HepG2 (cell line): Measurements from ENCODE around the gene CASZ1. TPM values are rescaled to one million over a fixed set of nuclear protein-coding genes. Genes with fewer than 3 reads are reported as not detected.

Source experiments
- AKAP8 ChIP-seq: sonication (generic); formaldehyde crosslinking; IDR thresholded peaks from 2 replicates; pipeline ENCODE4 v1.5.1; 2020; ENCODE audit warnings: mild to moderate bottlenecking, missing genetic modification reagents
- BCL6 ChIP-seq: IDR thresholded peaks from 2 replicates; pipeline ENCODE4 v1.6.1; 2016; ENCODE audit warnings: missing genetic modification reagents, missing compliant biosample characterization
- TEAD3 ChIP-seq: optimal IDR thresholded peaks from 2 replicates; pipeline ENCODE3; 2016; ENCODE audit warnings: borderline replicate concordance
- ZNF350 ChIP-seq: sonication (generic); formaldehyde crosslinking; IDR thresholded peaks from 2 replicates; pipeline ENCODE4 v1.4.0; 2020; ENCODE audit warnings: mild to moderate bottlenecking, low read depth, missing genetic modification reagents, borderline replicate concordance
- ZNF619 ChIP-seq: sonication (generic); formaldehyde crosslinking; IDR thresholded peaks from 2 replicates; pipeline ENCODE4 v1.4.0; 2020; ENCODE audit warnings: mild to moderate bottlenecking, missing genetic modification reagents
- ZNF83 ChIP-seq: sonication (generic); formaldehyde crosslinking; IDR thresholded peaks from 2 replicates; pipeline ENCODE4 v1.4.0; 2020; ENCODE audit warnings: missing genetic modification reagents, mild to moderate bottlenecking, borderline replicate concordance
- polyA plus RNA-seq, 8 experiments: library from polyadenylated mRNA; depleted of rRNA in 3 of 8; stranded (reverse) in 7 of 8; unstranded in 1 of 8; fragments of >200 nt; fragmentation: Illumina TruSeq in 4 of 8; extraction: Trizol in 4 of 8; gene quantifications; 2 replicates each; pipeline versions ENCODE4 v1.2.1 to v1.2.3, GENCODE V29; 2011 to 2016; ENCODE audit warnings: low read depth in 4 of 8, missing spikeins in 1 of 8, mixed read lengths in 1 of 8; ENCODE audit not compliant: insufficient read depth in 1 of 8
- total RNA-seq, 5 experiments: library from RNA; depleted of rRNA; stranded (reverse); fragments of >200 nt; fragmentation: Illumina TruSeq; extraction: Trizol; gene quantifications; 2 replicates each; pipeline ENCODE4 v1.2.3, GENCODE V29; 2016; ENCODE audit warnings: low read depth in 1 of 5
- TF ChIP-seq, protein P1 (sequence below): sonication (generic); formaldehyde crosslinking; IDR thresholded peaks from 2 replicates; pipeline ENCODE4 v1.5.0; 2020; ENCODE audit warnings: mild to moderate bottlenecking, low read depth, missing genetic modification reagents, borderline replicate concordance
- TF ChIP-seq, protein P2 (sequence below), 2 experiments: sonication (generic) in 1 of 2; formaldehyde crosslinking in 1 of 2; IDR thresholded peaks; 2 replicates each; pipeline versions ENCODE4 v1.5.1 to v1.6.1; 2011 to 2020; ENCODE audit warnings: borderline replicate concordance in 1 of 2, low read depth in 1 of 2, low read length in 1 of 2, mild to moderate bottlenecking in 1 of 2, missing genetic modification reagents in 1 of 2, moderate library complexity in 1 of 2
- TF ChIP-seq, protein P3 (sequence below): fragments of 450-650 bp; IDR thresholded peaks from 2 replicates; pipeline ENCODE4 v1.6.1; 2016
- TF ChIP-seq, protein P4 (sequence below): sonication (generic); formaldehyde crosslinking; IDR thresholded peaks from 2 replicates; pipeline ENCODE4 v1.4.0; 2020; ENCODE audit warnings: missing genetic modification reagents
- TF ChIP-seq, protein P5 (sequence below): sonication (generic); formaldehyde crosslinking; conservative IDR thresholded peaks from 2 replicates; pipeline ENCODE4 v1.4.0; 2020; ENCODE audit warnings: missing genetic modification reagents
- TF ChIP-seq, protein P6 (sequence below): sonication (generic); formaldehyde crosslinking; IDR thresholded peaks from 2 replicates; pipeline ENCODE4 v1.4.0; 2020; ENCODE audit warnings: missing genetic modification reagents

Gene CASZ1
- total and polyA plus RNA-seq, 2 of the 13 experiments (the other 11 are each of a cell fraction or from before 2014, with no cell fraction given): 1.9 to 3.7 TPM

DNA sequence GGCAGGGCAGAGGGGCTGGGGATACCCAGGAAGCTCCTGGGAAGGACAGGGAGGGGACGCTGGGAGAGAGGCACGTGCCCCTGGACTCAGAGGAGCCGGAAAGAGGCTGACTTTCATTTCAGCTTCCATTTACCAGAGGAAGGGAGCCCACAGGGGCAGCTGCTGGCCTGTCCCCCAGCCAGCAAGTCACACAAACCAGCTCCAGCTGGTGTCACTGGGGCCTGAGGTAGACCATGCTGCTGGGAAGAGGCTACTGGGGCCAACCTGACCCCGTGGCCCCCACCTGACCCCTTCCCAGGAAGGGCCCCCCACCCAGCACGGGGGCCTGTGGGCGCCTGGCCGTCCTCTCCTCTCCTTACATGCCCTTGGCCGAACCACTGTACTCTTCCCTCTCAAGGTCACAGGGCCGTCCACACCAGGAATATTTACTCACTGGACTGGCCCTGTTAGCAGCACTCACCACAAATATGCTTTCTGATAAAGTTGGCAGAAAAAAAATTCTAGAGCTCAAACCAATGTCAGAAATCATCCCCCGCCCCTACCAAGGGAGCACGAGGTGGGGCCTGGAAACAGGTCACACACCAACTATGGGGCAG, 110.5 kb downstream of the CASZ1 start (continued):
- TF ChIP-seq AKAP8 (CRISPR knock-in tag): no peak
- peak; percentile 99 for TF ChIP-seq BCL6
- TF ChIP-seq TEAD3: no peak
- TF ChIP-seq, protein P1, sequence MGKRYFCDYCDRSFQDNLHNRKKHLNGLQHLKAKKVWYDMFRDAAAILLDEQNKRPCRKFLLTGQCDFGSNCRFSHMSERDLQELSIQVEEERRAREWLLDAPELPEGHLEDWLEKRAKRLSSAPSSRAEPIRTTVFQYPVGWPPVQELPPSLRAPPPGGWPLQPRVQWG (CRISPR knock-in tag): no peak
- TF ChIP-seq, protein P2, sequence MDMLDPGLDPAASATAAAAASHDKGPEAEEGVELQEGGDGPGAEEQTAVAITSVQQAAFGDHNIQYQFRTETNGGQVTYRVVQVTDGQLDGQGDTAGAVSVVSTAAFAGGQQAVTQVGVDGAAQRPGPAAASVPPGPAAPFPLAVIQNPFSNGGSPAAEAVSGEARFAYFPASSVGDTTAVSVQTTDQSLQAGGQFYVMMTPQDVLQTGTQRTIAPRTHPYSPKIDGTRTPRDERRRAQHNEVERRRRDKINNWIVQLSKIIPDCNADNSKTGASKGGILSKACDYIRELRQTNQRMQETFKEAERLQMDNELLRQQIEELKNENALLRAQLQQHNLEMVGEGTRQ (IDR thresholded peaks at IDR 0.05; ENCODE audit: low read depth, low read length): 0 out of 2 replicates have a peak, but pooled peaks have one; percentile 20
- TF ChIP-seq, protein P2 (CRISPR knock-in tag; IDR thresholded peaks at IDR 0.05; ENCODE audit: borderline replicate concordance): peak; percentile 20; the same call in 1 of the 2 replicates
- no peak for TF ChIP-seq ZNF350 (CRISPR knock-in tag)
- TF ChIP-seq, protein P3, sequence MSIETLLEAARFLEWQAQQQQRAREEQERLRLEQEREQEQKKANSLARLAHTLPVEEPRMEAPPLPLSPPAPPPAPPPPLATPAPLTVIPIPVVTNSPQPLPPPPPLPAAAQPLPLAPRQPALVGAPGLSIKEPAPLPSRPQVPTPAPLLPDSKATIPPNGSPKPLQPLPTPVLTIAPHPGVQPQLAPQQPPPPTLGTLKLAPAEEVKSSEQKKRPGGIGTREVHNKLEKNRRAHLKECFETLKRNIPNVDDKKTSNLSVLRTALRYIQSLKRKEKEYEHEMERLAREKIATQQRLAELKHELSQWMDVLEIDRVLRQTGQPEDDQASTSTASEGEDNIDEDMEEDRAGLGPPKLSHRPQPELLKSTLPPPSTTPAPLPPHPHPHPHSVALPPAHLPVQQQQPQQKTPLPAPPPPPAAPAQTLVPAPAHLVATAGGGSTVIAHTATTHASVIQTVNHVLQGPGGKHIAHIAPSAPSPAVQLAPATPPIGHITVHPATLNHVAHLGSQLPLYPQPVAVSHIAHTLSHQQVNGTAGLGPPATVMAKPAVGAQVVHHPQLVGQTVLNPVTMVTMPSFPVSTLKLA: no peak
- TF ChIP-seq, protein P4, sequence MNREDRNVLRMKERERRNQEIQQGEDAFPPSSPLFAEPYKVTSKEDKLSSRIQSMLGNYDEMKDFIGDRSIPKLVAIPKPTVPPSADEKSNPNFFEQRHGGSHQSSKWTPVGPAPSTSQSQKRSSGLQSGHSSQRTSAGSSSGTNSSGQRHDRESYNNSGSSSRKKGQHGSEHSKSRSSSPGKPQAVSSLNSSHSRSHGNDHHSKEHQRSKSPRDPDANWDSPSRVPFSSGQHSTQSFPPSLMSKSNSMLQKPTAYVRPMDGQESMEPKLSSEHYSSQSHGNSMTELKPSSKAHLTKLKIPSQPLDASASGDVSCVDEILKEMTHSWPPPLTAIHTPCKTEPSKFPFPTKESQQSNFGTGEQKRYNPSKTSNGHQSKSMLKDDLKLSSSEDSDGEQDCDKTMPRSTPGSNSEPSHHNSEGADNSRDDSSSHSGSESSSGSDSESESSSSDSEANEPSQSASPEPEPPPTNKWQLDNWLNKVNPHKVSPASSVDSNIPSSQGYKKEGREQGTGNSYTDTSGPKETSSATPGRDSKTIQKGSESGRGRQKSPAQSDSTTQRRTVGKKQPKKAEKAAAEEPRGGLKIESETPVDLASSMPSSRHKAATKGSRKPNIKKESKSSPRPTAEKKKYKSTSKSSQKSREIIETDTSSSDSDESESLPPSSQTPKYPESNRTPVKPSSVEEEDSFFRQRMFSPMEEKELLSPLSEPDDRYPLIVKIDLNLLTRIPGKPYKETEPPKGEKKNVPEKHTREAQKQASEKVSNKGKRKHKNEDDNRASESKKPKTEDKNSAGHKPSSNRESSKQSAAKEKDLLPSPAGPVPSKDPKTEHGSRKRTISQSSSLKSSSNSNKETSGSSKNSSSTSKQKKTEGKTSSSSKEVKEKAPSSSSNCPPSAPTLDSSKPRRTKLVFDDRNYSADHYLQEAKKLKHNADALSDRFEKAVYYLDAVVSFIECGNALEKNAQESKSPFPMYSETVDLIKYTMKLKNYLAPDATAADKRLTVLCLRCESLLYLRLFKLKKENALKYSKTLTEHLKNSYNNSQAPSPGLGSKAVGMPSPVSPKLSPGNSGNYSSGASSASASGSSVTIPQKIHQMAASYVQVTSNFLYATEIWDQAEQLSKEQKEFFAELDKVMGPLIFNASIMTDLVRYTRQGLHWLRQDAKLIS (CRISPR knock-in tag): no peak
- TF ChIP-seq, protein P5, sequence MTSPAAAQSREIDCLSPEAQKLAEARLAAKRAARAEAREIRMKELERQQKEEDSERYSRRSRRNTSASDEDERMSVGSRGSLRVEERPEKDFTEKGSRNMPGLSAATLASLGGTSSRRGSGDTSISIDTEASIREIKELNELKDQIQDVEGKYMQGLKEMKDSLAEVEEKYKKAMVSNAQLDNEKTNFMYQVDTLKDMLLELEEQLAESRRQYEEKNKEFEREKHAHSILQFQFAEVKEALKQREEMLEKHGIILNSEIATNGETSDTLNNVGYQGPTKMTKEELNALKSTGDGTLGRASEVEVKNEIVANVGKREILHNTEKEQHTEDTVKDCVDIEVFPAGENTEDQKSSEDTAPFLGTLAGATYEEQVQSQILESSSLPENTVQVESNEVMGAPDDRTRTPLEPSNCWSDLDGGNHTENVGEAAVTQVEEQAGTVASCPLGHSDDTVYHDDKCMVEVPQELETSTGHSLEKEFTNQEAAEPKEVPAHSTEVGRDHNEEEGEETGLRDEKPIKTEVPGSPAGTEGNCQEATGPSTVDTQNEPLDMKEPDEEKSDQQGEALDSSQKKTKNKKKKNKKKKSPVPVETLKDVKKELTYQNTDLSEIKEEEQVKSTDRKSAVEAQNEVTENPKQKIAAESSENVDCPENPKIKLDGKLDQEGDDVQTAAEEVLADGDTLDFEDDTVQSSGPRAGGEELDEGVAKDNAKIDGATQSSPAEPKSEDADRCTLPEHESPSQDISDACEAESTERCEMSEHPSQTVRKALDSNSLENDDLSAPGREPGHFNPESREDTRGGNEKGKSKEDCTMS: no peak
- TF ChIP-seq, protein P6, sequence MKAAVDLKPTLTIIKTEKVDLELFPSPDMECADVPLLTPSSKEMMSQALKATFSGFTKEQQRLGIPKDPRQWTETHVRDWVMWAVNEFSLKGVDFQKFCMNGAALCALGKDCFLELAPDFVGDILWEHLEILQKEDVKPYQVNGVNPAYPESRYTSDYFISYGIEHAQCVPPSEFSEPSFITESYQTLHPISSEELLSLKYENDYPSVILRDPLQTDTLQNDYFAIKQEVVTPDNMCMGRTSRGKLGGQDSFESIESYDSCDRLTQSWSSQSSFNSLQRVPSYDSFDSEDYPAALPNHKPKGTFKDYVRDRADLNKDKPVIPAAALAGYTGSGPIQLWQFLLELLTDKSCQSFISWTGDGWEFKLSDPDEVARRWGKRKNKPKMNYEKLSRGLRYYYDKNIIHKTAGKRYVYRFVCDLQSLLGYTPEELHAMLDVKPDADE (CRISPR knock-in tag): no peak
- no peak for TF ChIP-seq ZNF83 (CRISPR knock-in tag)
- TF ChIP-seq ZNF619 (CRISPR knock-in tag): no peak
